AG10803 (cell line): ENCODE results near the gene FRMD1.

Experiments used
- DNase-seq: peaks from one replicate; pipeline ENCODE4 v3.0.0; 2010; ENCODE audit warnings: low read depth
- H3K4me3 ChIP-seq: 2 replicates; pipeline ENCODE4 v1.5.1; 2011; ENCODE audit warnings: mild to moderate bottlenecking, low read length, control low read depth
- CTCF ChIP-seq: conservative IDR thresholded peaks from 2 replicates; pipeline ENCODE4 v1.5.1; 2011; ENCODE audit warnings: mild to moderate bottlenecking, low read length, control low read depth, inconsistent platforms

The FRMD1 gene

GRCh38 chr6:168015009-168015408 lies 64.0 kb downstream of the FRMD1 start:
- no peak for TF ChIP-seq CTCF
- no peak for DNase-seq
- no peak overlapping the region for H3K4me3 ChIP-seq

- no peak for DNase-seq
- H3K4me3 ChIP-seq = no peak overlapping the region
- TF ChIP-seq CTCF = no peak
These were observed 64.6 kb downstream of the FRMD1 start for GRCh38 chr6:168014428-168014827.

- TF ChIP-seq CTCF = no peak
- H3K4me3 ChIP-seq = no peak overlapping the region
- DNase-seq = no peak
These were observed 65.6 kb downstream of the FRMD1 start for GRCh38 chr6:168013250-168013915.

- no peak overlapping the region for H3K4me3 ChIP-seq
- no peak for TF ChIP-seq CTCF
- DNase-seq = no peak
These were observed 66.4 kb downstream of the FRMD1 start for GRCh38 chr6:168012431-168013249.

- no peak for DNase-seq
- no peak for TF ChIP-seq CTCF
- H3K4me3 ChIP-seq = no peak overlapping the region
These were observed 67.7 kb downstream of the FRMD1 start for GRCh38 chr6:168011291-168011690.

GRCh38 chr6:168009331-168009730 lies 69.7 kb downstream of the FRMD1 start:
- DNase-seq = peak; percentile 70
- TF ChIP-seq CTCF = no peak
- no peak overlapping the region for H3K4me3 ChIP-seq
